ENCODE results near the gene GBF1. TPM values are rescaled to one million over a fixed set of nuclear protein-coding genes. Genes with fewer than 3 reads are reported as not detected.

The GBF1 gene
- polyA plus RNA-seq, 1 of the 3 experiments (the other 2 are of a cell fraction) = 12.3 TPM

- Histone ChIP-seq H3K36me3 (replicated peaks in 1 of 2; ENCODE audit: control insufficient read depth in 1 of 2, insufficient read depth in 2 of 2, low read length in 1 of 2) (no peaks in the 10 kb centered on the region), H3K27me3 (ENCODE audit: insufficient read depth) (no peaks in the 10 kb centered on the region), H3K4me2 (no peak overlapping the region), H2AFZ (ENCODE audit: low read depth) (no peak overlapping the region), H3K27ac (ENCODE audit: low read depth in 2 of 2, low read length in 1 of 2) (no peak overlapping the region), H3K9ac (no peak overlapping the region), H3F3A (replicated peaks; ENCODE audit: insufficient read depth) (no peaks in the 10 kb centered on the region), H3K4me1 (ENCODE audit: control insufficient read depth in 1 of 2, insufficient read depth in 2 of 2, low read depth in 1 of 2, low read length in 1 of 2) (no peaks in the 10 kb centered on the region; a peak in 1 of 4 replicates), H4K20me1 (ENCODE audit: insufficient read depth) (peaks cover 25% of the 10 kb centered on the region; the same call in 1 of the 2 replicates), H3K9me3 (no peaks in the 10 kb centered on the region), H3K4me3 (ENCODE audit: low read depth in 2 of 2, low read length in 1 of 2) (no peak overlapping the region), H3K9me2 (no peaks in the 10 kb centered on the region), H3K79me2 (ENCODE audit: insufficient read depth) (peaks cover 50% of the 10 kb centered on the region)
- no peak for TF ChIP-seq POLR2AphosphoS5 (IDR thresholded peaks at IDR 0.05; ENCODE audit: low read depth, low read length)
- no peak for TF ChIP-seq EZH2phosphoT487 (IDR thresholded peaks at IDR 0.05; ENCODE audit: borderline replicate concordance, low read depth)
- TF ChIP-seq, protein P1, sequence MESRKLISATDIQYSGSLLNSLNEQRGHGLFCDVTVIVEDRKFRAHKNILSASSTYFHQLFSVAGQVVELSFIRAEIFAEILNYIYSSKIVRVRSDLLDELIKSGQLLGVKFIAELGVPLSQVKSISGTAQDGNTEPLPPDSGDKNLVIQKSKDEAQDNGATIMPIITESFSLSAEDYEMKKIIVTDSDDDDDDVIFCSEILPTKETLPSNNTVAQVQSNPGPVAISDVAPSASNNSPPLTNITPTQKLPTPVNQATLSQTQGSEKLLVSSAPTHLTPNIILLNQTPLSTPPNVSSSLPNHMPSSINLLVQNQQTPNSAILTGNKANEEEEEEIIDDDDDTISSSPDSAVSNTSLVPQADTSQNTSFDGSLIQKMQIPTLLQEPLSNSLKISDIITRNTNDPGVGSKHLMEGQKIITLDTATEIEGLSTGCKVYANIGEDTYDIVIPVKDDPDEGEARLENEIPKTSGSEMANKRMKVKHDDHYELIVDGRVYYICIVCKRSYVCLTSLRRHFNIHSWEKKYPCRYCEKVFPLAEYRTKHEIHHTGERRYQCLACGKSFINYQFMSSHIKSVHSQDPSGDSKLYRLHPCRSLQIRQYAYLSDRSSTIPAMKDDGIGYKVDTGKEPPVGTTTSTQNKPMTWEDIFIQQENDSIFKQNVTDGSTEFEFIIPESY (IDR thresholded peaks at IDR 0.05; ENCODE audit: borderline replicate concordance, low read depth) = no peak
- no peak for TF ChIP-seq CHD2 (IDR thresholded peaks at IDR 0.05; ENCODE audit: low read length, partially characterized antibody)
- TF ChIP-seq MEF2A (IDR thresholded peaks at IDR 0.05; ENCODE audit: borderline replicate concordance, low read depth) = no peak
- TF ChIP-seq TEAD4 (IDR thresholded peaks at IDR 0.05; ENCODE audit: borderline replicate concordance, insufficient read depth) = no peak
- TF ChIP-seq, protein P2, sequence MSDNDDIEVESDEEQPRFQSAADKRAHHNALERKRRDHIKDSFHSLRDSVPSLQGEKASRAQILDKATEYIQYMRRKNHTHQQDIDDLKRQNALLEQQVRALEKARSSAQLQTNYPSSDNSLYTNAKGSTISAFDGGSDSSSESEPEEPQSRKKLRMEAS (IDR thresholded peaks at IDR 0.05; ENCODE audit: low read depth) = no peak
- no peak for TF ChIP-seq USF1 (IDR thresholded peaks at IDR 0.05; ENCODE audit: borderline replicate concordance, low read depth)
- no peak for TF ChIP-seq FOXJ3 (CRISPR knock-in tag; IDR thresholded peaks at IDR 0.05)
- no peak for TF ChIP-seq MXI1 (IDR thresholded peaks at IDR 0.05; ENCODE audit: low read depth, low read length)
- no peak for TF ChIP-seq GABPA (IDR thresholded peaks at IDR 0.05; ENCODE audit: low read depth)
- no peak for TF ChIP-seq JUND (IDR thresholded peaks at IDR 0.05)
- no peak for TF ChIP-seq RXRA (IDR thresholded peaks at IDR 0.05; ENCODE audit: borderline replicate concordance, low read depth)
- no peak for TF ChIP-seq YY1 (IDR thresholded peaks at IDR 0.05; ENCODE audit: low read depth)
- no peak for TF ChIP-seq GATA2 (CRISPR knock-in tag; IDR thresholded peaks at IDR 0.05)
- TF ChIP-seq SMC3 (IDR thresholded peaks at IDR 0.05; ENCODE audit: low read depth, low read length) = no peak
- TF ChIP-seq NFIC (IDR thresholded peaks at IDR 0.05; ENCODE audit: borderline replicate concordance) = no peak
- TF ChIP-seq FOSL2 (IDR thresholded peaks at IDR 0.05; ENCODE audit: borderline replicate concordance, low read depth) = no peak
- TF ChIP-seq USF2 (IDR thresholded peaks at IDR 0.05; ENCODE audit: borderline replicate concordance, low read depth, low read length) = no peak
- no peak for TF ChIP-seq RFX5 (IDR thresholded peaks at IDR 0.05; ENCODE audit: low read length)
- POLR2A ChIA-PET = no interaction called here
- no peak for DNase-seq
- CTCF ChIA-PET = interaction anchor here (0.8 to 2.4 kb wide), 3 partner anchors 25 to 96 kb away, joined by 3 to 12 read pairs (median 10); no protein-coding TSS in a partner anchor
- 92% methylated on average over 5 of the region's 5 CpGs for WGBS (ENCODE audit: low lambda C conversion rate)
Measured at GRCh38 chr10:102327002-102327401, 81.7 kb downstream of the GBF1 start.
